ENCODE measurements around the gene CDADC1. TPM values are rescaled to one million over a fixed set of nuclear protein-coding genes. Genes with fewer than 3 reads are reported as not detected.
A peak's percentile ranks its signal among the peaks of the same experiment; 100 is the strongest.

CDADC1 gene
- polyA plus RNA-seq, 3 donors, result 3.5 to 6.4 (median 5.2) TPM

GRCh38 chr13:49240017-49240416, 7.7 kb upstream of the CDADC1 start:
- Histone ChIP-seq H3K4me1 (ENCODE audit: control insufficient read depth in 1 of 2, insufficient read depth in 2 of 2, low read length in 2 of 2) (no peaks in the 10 kb centered on the region), H3K4me2 (replicated peaks; ENCODE audit: extremely low read depth, low read length, poor library complexity, severe bottlenecking) (no peak overlapping the region), H3K27me3 (ENCODE audit: control insufficient read depth in 2 of 2, insufficient read depth in 2 of 2, low read length in 2 of 2) (no peaks in the 10 kb centered on the region), H3K36me3 (replicated peaks in 1 of 2; ENCODE audit: control insufficient read depth in 1 of 2, insufficient read depth in 2 of 2, low read length in 2 of 2) (no peaks in the 10 kb centered on the region), H3K4me3 (replicated peaks in 1 of 3; ENCODE audit: low read depth in 2 of 3, low read length in 3 of 3) (no peak overlapping the region), H3K79me2 (ENCODE audit: insufficient read depth, low read length) (no peaks in the 10 kb centered on the region), H3K9ac (ENCODE audit: insufficient read depth, low read length, poor library complexity, severe bottlenecking) (no peak overlapping the region), H3K27ac (ENCODE audit: low read depth in 1 of 2, low read length in 2 of 2) (no peak overlapping the region), H2AFZ (ENCODE audit: insufficient read depth, low read depth, low read length, poor library complexity, severe bottlenecking) (no peak overlapping the region), H3K9me3 (replicated peaks in 1 of 2; ENCODE audit: control insufficient read depth in 1 of 2, insufficient read depth in 1 of 2, low read length in 2 of 2) (peaks cover 0 to 8% of the 10 kb centered on the region in 2 donors), H4K20me1 (ENCODE audit: insufficient read depth, low read length) (no peaks in the 10 kb centered on the region)
- H3K27me3 Mint-ChIP-seq (ENCODE audit: low read depth in 3 of 3), result peaks cover 2 to 5% (median 2%) of the 10 kb centered on the region in 3 donors
- TF ChIP-seq CTCF (IDR thresholded peaks at IDR 0.05), result peak; percentile 69
- intact Hi-C loops (cut with micrococcal nuclease), result loop anchor here in 1 of 2 donors (5.0 to 10.0 kb wide), 2 partner anchors 42 to 205 kb away; partner anchors contain the start of genes CAB39L and SETDB2
- no peaks in the 10 kb centered on the region for H3K36me3 Mint-ChIP-seq
- WGBS (ENCODE audit: insufficient coverage), result no CpG with 5 or more reads among the region's 4 CpGs
- DNase-seq, result peak; percentile 23 to 48 (median 39)
- peaks cover 2% of the 10 kb centered on the region for H3K4me1 Mint-ChIP-seq
- H3K9me3 Mint-ChIP-seq, result peaks cover 2 to 15% (median 9%) of the 10 kb centered on the region in 7 donors
- H3K27ac Mint-ChIP-seq, result no peak overlapping the region
- H3K4me3 Mint-ChIP-seq, result no peak overlapping the region

GRCh38 chr13:49241296-49241695, 6.4 kb upstream of the CDADC1 start:
- H4K20me1 ChIP-seq (ENCODE audit: insufficient read depth, low read length), result no peaks in the 10 kb centered on the region
- Mint-ChIP-seq H3K36me3 (no peaks in the 10 kb centered on the region), H3K4me3 (no peak overlapping the region), H3K9me3 (peaks cover 2 to 15% (median 9%) of the 10 kb centered on the region in 7 donors), H3K27ac (no peak overlapping the region), H3K27me3 (ENCODE audit: low read depth in 3 of 3) (peaks cover 2 to 5% (median 2%) of the 10 kb centered on the region in 3 donors), H3K4me1 (no peaks in the 10 kb centered on the region)
- H3K27ac ChIP-seq (ENCODE audit: low read depth in 1 of 2, low read length in 2 of 2), result no peak overlapping the region
- H3K9ac ChIP-seq (ENCODE audit: insufficient read depth, low read length, poor library complexity, severe bottlenecking), result no peak overlapping the region
- H2AFZ ChIP-seq (ENCODE audit: insufficient read depth, low read depth, low read length, poor library complexity, severe bottlenecking), result no peak overlapping the region
- no peak for DNase-seq
- no peak overlapping the region for H3K4me2 ChIP-seq (replicated peaks; ENCODE audit: extremely low read depth, low read length, poor library complexity, severe bottlenecking)
- H3K9me3 ChIP-seq (replicated peaks in 1 of 2; ENCODE audit: control insufficient read depth in 1 of 2, insufficient read depth in 1 of 2, low read length in 2 of 2), result peaks cover 0 to 8% of the 10 kb centered on the region in 2 donors
- 93% methylated on average over 2 of the region's 7 CpGs for WGBS (ENCODE audit: insufficient coverage)
- H3K27me3 ChIP-seq (ENCODE audit: control insufficient read depth in 2 of 2, insufficient read depth in 2 of 2, low read length in 2 of 2), result no peaks in the 10 kb centered on the region
- intact Hi-C loops (cut with micrococcal nuclease), result loop anchor here in 1 of 2 donors (5.0 to 10.0 kb wide), 2 partner anchors 41 to 204 kb away; partner anchors contain the start of genes CAB39L and SETDB2
- TF ChIP-seq CTCF (IDR thresholded peaks at IDR 0.05), result no peak
- no peaks in the 10 kb centered on the region for H3K79me2 ChIP-seq (ENCODE audit: insufficient read depth, low read length)
- H3K4me3 ChIP-seq (replicated peaks in 1 of 3; ENCODE audit: low read depth in 2 of 3, low read length in 3 of 3), result no peak overlapping the region
- no peaks in the 10 kb centered on the region for H3K36me3 ChIP-seq (replicated peaks in 1 of 2; ENCODE audit: control insufficient read depth in 1 of 2, insufficient read depth in 2 of 2, low read length in 2 of 2)
- H3K4me1 ChIP-seq (ENCODE audit: control insufficient read depth in 1 of 2, insufficient read depth in 2 of 2, low read length in 2 of 2), result no peaks in the 10 kb centered on the region
